ENCODE data around the gene YIF1B. TPM values are rescaled to one million over a fixed set of nuclear protein-coding genes. Genes with fewer than 3 reads are reported as not detected.
A peak's percentile ranks its signal among the peaks of the same experiment; 100 is the strongest.

Gene YIF1B
- total and polyA plus RNA-seq, 7 experiments from 2014 or later = 26.1 to 84.7 (median 38.2) TPM

- Histone ChIP-seq H3K27ac (ENCODE audit: low read depth, low read length) (no peak overlapping the region), H3K4me1 (ENCODE audit: control insufficient read depth in 2 of 2, insufficient read depth in 2 of 2, low read length in 2 of 2) (no peaks in the 10 kb centered on the region), H3K27me3 (ENCODE audit: control insufficient read depth in 2 of 2, insufficient read depth in 2 of 2, low read length in 2 of 2) (no peaks in the 10 kb centered on the region), H3K36me3 (ENCODE audit: control insufficient read depth in 2 of 3, insufficient read depth in 3 of 3, low read length in 3 of 3) (peaks cover 0 to 51% (median 11%) of the 10 kb centered on the region in 3 experiments), H3K9me3 (ENCODE audit: control insufficient read depth in 2 of 3, low read length in 3 of 3) (no peaks in the 10 kb centered on the region), H3K4me3 (ENCODE audit: low read length) (no peak overlapping the region)
- peaks cover 0 to 33% (median 7%) of the 10 kb centered on the region in 5 donors for H3K36me3 Mint-ChIP-seq
- CTCF ChIA-PET = no interaction called here
- H3K27ac Mint-ChIP-seq = no peak overlapping the region
- no peak for DNase-seq
- POLR2A ChIA-PET = no interaction called here
- intact Hi-C loops (cut with micrococcal nuclease) = no loop called here
- no peaks in the 10 kb centered on the region for H3K9me3 Mint-ChIP-seq
- no peaks in the 10 kb centered on the region for H3K27me3 Mint-ChIP-seq
- no peak for ATAC-seq
- H3K4me1 Mint-ChIP-seq = no peaks in the 10 kb centered on the region
- no peak overlapping the region for H3K4me3 Mint-ChIP-seq
These were observed 25.1 kb downstream of the YIF1B start for GRCh38 chr19:38290631-38291147.

- Histone ChIP-seq H3K4me3 (ENCODE audit: low read length) (no peak overlapping the region), H3K27ac (ENCODE audit: low read depth, low read length) (no peak overlapping the region), H3K36me3 (ENCODE audit: control insufficient read depth in 2 of 3, insufficient read depth in 3 of 3, low read length in 3 of 3) (peaks cover 0 to 55% (median 11%) of the 10 kb centered on the region in 3 experiments), H3K4me1 (ENCODE audit: control insufficient read depth in 2 of 2, insufficient read depth in 2 of 2, low read length in 2 of 2) (no peaks in the 10 kb centered on the region), H3K27me3 (ENCODE audit: control insufficient read depth in 2 of 2, insufficient read depth in 2 of 2, low read length in 2 of 2) (no peaks in the 10 kb centered on the region), H3K9me3 (ENCODE audit: control insufficient read depth in 2 of 3, low read length in 3 of 3) (no peaks in the 10 kb centered on the region)
- Mint-ChIP-seq H3K4me1 (no peaks in the 10 kb centered on the region), H3K27ac (no peak overlapping the region), H3K9me3 (no peaks in the 10 kb centered on the region), H3K27me3 (no peaks in the 10 kb centered on the region), H3K4me3 (no peak overlapping the region), H3K36me3 (peaks cover 0 to 37% (median 7%) of the 10 kb centered on the region in 5 donors)
- POLR2A ChIA-PET = no interaction called here
- ATAC-seq = no peak
- intact Hi-C loops (cut with micrococcal nuclease) = no loop called here
- DNase-seq = no peak
- CTCF ChIA-PET = no interaction called here
These were observed 25.8 kb downstream of the YIF1B start for GRCh38 chr19:38289955-38290354.

GRCh38 chr19:38288123-38288855 lies 27.5 kb downstream of the YIF1B start:
- no peaks in the 10 kb centered on the region for H3K9me3 Mint-ChIP-seq
- H3K27ac Mint-ChIP-seq = no peak overlapping the region
- H3K4me3 Mint-ChIP-seq = no peak overlapping the region
- POLR2A ChIA-PET = no interaction called here
- peaks cover 0 to 55% (median 11%) of the 10 kb centered on the region in 3 experiments for H3K36me3 ChIP-seq (ENCODE audit: control insufficient read depth in 2 of 3, insufficient read depth in 3 of 3, low read length in 3 of 3)
- DNase-seq (no peak), ATAC-seq (no peak)
- H3K9me3 ChIP-seq (ENCODE audit: control insufficient read depth in 2 of 3, low read length in 3 of 3) = no peaks in the 10 kb centered on the region
- H3K36me3 Mint-ChIP-seq = peaks cover 0 to 41% (median 7%) of the 10 kb centered on the region in 5 donors
- H3K4me1 Mint-ChIP-seq = peaks cover 0 to 4% (median 0%) of the 10 kb centered on the region in 7 donors
- intact Hi-C loops (cut with micrococcal nuclease) = no loop called here
- CTCF ChIA-PET = no interaction called here
- H3K4me1 ChIP-seq (ENCODE audit: control insufficient read depth in 2 of 2, insufficient read depth in 2 of 2, low read length in 2 of 2) = no peaks in the 10 kb centered on the region
- H3K4me3 ChIP-seq (ENCODE audit: low read length) = no peak overlapping the region
- H3K27me3 Mint-ChIP-seq = no peaks in the 10 kb centered on the region
- no peak overlapping the region for H3K27ac ChIP-seq (ENCODE audit: low read depth, low read length)
- H3K27me3 ChIP-seq (ENCODE audit: control insufficient read depth in 2 of 2, insufficient read depth in 2 of 2, low read length in 2 of 2) = no peaks in the 10 kb centered on the region

GRCh38 chr19:38287604-38288003 lies 28.1 kb downstream of the YIF1B start:
- no peaks in the 10 kb centered on the region for H3K9me3 Mint-ChIP-seq
- H3K27me3 ChIP-seq (ENCODE audit: control insufficient read depth in 2 of 2, insufficient read depth in 2 of 2, low read length in 2 of 2) = no peaks in the 10 kb centered on the region
- H3K4me3 ChIP-seq (ENCODE audit: low read length) = no peak overlapping the region
- peak; percentile 80 for ATAC-seq
- H3K27me3 Mint-ChIP-seq = no peaks in the 10 kb centered on the region
- H3K27ac ChIP-seq (ENCODE audit: low read depth, low read length) = no peak overlapping the region
- H3K27ac Mint-ChIP-seq = no peak overlapping the region
- peaks cover 0 to 41% (median 7%) of the 10 kb centered on the region in 5 donors for H3K36me3 Mint-ChIP-seq
- peaks cover 0 to 51% (median 11%) of the 10 kb centered on the region in 3 experiments for H3K36me3 ChIP-seq (ENCODE audit: control insufficient read depth in 2 of 3, insufficient read depth in 3 of 3, low read length in 3 of 3)
- POLR2A ChIA-PET = no interaction called here
- intact Hi-C loops (cut with micrococcal nuclease) = no loop called here
- H3K4me1 Mint-ChIP-seq = peaks cover 0 to 4% (median under 1%) of the 10 kb centered on the region in 7 donors
- DNase-seq = no peak
- no peak overlapping the region for H3K4me3 Mint-ChIP-seq
- H3K9me3 ChIP-seq (ENCODE audit: control insufficient read depth in 2 of 3, low read length in 3 of 3) = no peaks in the 10 kb centered on the region
- CTCF ChIA-PET = no interaction called here
- no peaks in the 10 kb centered on the region for H3K4me1 ChIP-seq (ENCODE audit: control insufficient read depth in 2 of 2, insufficient read depth in 2 of 2, low read length in 2 of 2)

GRCh38 chr19:38285567-38285966 lies 30.2 kb downstream of the YIF1B start:
- Mint-ChIP-seq H3K9me3 (no peaks in the 10 kb centered on the region), H3K36me3 (peaks cover 0 to 28% (median 7%) of the 10 kb centered on the region in 5 donors), H3K27ac (no peak overlapping the region), H3K4me1 (peaks cover 7 to 19% (median 12%) of the 10 kb centered on the region in 7 donors), H3K27me3 (no peaks in the 10 kb centered on the region), H3K4me3 (no peak overlapping the region)
- ChIA-PET CTCF (no interaction called here), POLR2A (no interaction called here)
- ATAC-seq (no peak), DNase-seq (no peak)
- Histone ChIP-seq H3K4me3 (ENCODE audit: low read length) (no peak overlapping the region), H3K27me3 (ENCODE audit: control insufficient read depth in 2 of 2, insufficient read depth in 2 of 2, low read length in 2 of 2) (no peaks in the 10 kb centered on the region), H3K36me3 (ENCODE audit: control insufficient read depth in 2 of 3, insufficient read depth in 3 of 3, low read length in 3 of 3) (peaks cover 0 to 38% (median 6%) of the 10 kb centered on the region in 3 experiments), H3K9me3 (ENCODE audit: control insufficient read depth in 2 of 3, low read length in 3 of 3) (no peaks in the 10 kb centered on the region), H3K27ac (ENCODE audit: low read depth, low read length) (no peak overlapping the region), H3K4me1 (ENCODE audit: control insufficient read depth in 2 of 2, insufficient read depth in 2 of 2, low read length in 2 of 2) (no peaks in the 10 kb centered on the region)
- intact Hi-C loops (cut with micrococcal nuclease) = no loop called here

GRCh38 chr19:38284422-38284821 lies 31.3 kb downstream of the YIF1B start:
- intact Hi-C loops (cut with micrococcal nuclease) = no loop called here
- H3K27ac Mint-ChIP-seq = peak overlapping the region in 1 of 9 donors; percentile 43
- POLR2A ChIA-PET = no interaction called here

GRCh38 chr19:38283271-38283670 lies 32.5 kb downstream of the YIF1B start:
- H3K27me3 ChIP-seq (ENCODE audit: control insufficient read depth in 2 of 2, insufficient read depth in 2 of 2, low read length in 2 of 2) = no peaks in the 10 kb centered on the region
- ChIA-PET POLR2A (no interaction called here), CTCF (interaction anchor here (0.6 kb wide), 1 partner anchor 1208 kb away, joined by 3 read pairs; no protein-coding TSS in a partner anchor)
- H3K4me3 Mint-ChIP-seq = no peak overlapping the region
- no peaks in the 10 kb centered on the region for H3K27me3 Mint-ChIP-seq
- H3K4me3 ChIP-seq (ENCODE audit: low read length) = no peak overlapping the region
- intact Hi-C loops (cut with micrococcal nuclease) = no loop called here
- H3K9me3 ChIP-seq (ENCODE audit: control insufficient read depth in 2 of 3, low read length in 3 of 3) = no peaks in the 10 kb centered on the region
- ATAC-seq = no peak
- no peaks in the 10 kb centered on the region for H3K9me3 Mint-ChIP-seq
- H3K27ac Mint-ChIP-seq = no peak overlapping the region
- no peak for DNase-seq
- H3K36me3 Mint-ChIP-seq = peaks cover 0 to 18% (median 7%) of the 10 kb centered on the region in 5 donors
- H3K27ac ChIP-seq (ENCODE audit: low read depth, low read length) = no peak overlapping the region
- peaks cover 7 to 24% (median 12%) of the 10 kb centered on the region in 7 donors for H3K4me1 Mint-ChIP-seq
- no peaks in the 10 kb centered on the region for H3K4me1 ChIP-seq (ENCODE audit: control insufficient read depth in 2 of 2, insufficient read depth in 2 of 2, low read length in 2 of 2)
- peaks cover 0 to 16% (median 0%) of the 10 kb centered on the region in 3 experiments for H3K36me3 ChIP-seq (ENCODE audit: control insufficient read depth in 2 of 3, insufficient read depth in 3 of 3, low read length in 3 of 3)

More at GRCh38 chr19:38284422-38284821, 31.3 kb downstream of the YIF1B start:
- Mint-ChIP-seq H3K27me3 (no peaks in the 10 kb centered on the region), H3K4me3 (no peak overlapping the region), H3K9me3 (no peaks in the 10 kb centered on the region), H3K36me3 (peaks cover 0 to 23% (median 7%) of the 10 kb centered on the region in 5 donors), H3K4me1 (peaks cover 7 to 24% (median 12%) of the 10 kb centered on the region in 7 donors)
- ATAC-seq = no peak
- Histone ChIP-seq H3K4me3 (ENCODE audit: low read length) (no peak overlapping the region), H3K4me1 (ENCODE audit: control insufficient read depth in 2 of 2, insufficient read depth in 2 of 2, low read length in 2 of 2) (no peaks in the 10 kb centered on the region), H3K27me3 (ENCODE audit: control insufficient read depth in 2 of 2, insufficient read depth in 2 of 2, low read length in 2 of 2) (no peaks in the 10 kb centered on the region), H3K36me3 (ENCODE audit: control insufficient read depth in 2 of 3, insufficient read depth in 3 of 3, low read length in 3 of 3) (peaks cover 0 to 26% (median 4%) of the 10 kb centered on the region in 3 experiments), H3K27ac (ENCODE audit: low read depth, low read length) (no peak overlapping the region), H3K9me3 (ENCODE audit: control insufficient read depth in 2 of 3, low read length in 3 of 3) (no peaks in the 10 kb centered on the region)
- DNase-seq = no peak
- CTCF ChIA-PET = no interaction called here
